ENCODE measurements around the gene UNC5A. TPM values are rescaled to one million over a fixed set of nuclear protein-coding genes. Genes with fewer than 3 reads are reported as not detected.
A peak's percentile ranks its signal among the peaks of the same experiment; 100 is the strongest.

UNC5A gene
- total and polyA plus RNA-seq, 9 of the 15 experiments (the other 6 are each of a cell fraction or from before 2014, with no cell fraction given): not detected

- no peak for TF ChIP-seq ZNF263 (CRISPR knock-in tag; IDR thresholded peaks at IDR 0.05; ENCODE audit: borderline replicate concordance)
- no peak for TF ChIP-seq FOXO4 (CRISPR knock-in tag; IDR thresholded peaks at IDR 0.05)
- TF ChIP-seq, protein P1, sequence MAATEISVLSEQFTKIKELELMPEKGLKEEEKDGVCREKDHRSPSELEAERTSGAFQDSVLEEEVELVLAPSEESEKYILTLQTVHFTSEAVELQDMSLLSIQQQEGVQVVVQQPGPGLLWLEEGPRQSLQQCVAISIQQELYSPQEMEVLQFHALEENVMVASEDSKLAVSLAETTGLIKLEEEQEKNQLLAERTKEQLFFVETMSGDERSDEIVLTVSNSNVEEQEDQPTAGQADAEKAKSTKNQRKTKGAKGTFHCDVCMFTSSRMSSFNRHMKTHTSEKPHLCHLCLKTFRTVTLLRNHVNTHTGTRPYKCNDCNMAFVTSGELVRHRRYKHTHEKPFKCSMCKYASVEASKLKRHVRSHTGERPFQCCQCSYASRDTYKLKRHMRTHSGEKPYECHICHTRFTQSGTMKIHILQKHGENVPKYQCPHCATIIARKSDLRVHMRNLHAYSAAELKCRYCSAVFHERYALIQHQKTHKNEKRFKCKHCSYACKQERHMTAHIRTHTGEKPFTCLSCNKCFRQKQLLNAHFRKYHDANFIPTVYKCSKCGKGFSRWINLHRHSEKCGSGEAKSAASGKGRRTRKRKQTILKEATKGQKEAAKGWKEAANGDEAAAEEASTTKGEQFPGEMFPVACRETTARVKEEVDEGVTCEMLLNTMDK (IDR thresholded peaks at IDR 0.05; ENCODE audit: borderline replicate concordance, insufficient read depth, low read depth, low read length, poor library complexity, severe bottlenecking): peak; percentile 53
- TF ChIP-seq CBX5 (IDR thresholded peaks at IDR 0.05; ENCODE audit: borderline replicate concordance, low read depth): no peak
- TF ChIP-seq IRF9 (tag; IDR thresholded peaks at IDR 0.05): no peak
- TF ChIP-seq ZNF354B (CRISPR knock-in tag; IDR thresholded peaks at IDR 0.05): no peak
- no peak for TF ChIP-seq ZNF436 (CRISPR knock-in tag; IDR thresholded peaks at IDR 0.05)
- peak; percentile 61 for TF ChIP-seq TFE3 (CRISPR knock-in tag; IDR thresholded peaks at IDR 0.05)
Observed at GRCh38 chr5:176862330-176862995, 52.1 kb downstream of the UNC5A start (continued).
